PC-3 (cell line): ENCODE data around the gene BTBD16. TPM values are rescaled to one million over a fixed set of nuclear protein-coding genes. Genes with fewer than 3 reads are reported as not detected.

Experiments
- ATAC-seq: fragments of 200-7000 bp; cut with Tn5 transposase; 2 replicates; pipeline ENCODE4 v1.9.1; 2020; ENCODE audit warnings: mild to moderate bottlenecking, moderate library complexity
- BruUV-seq: library from RNA; stranded (reverse); fragments of 400-500 nt; replicated peaks from 2 replicates; lab custom pipeline; 2021; lab: Mats Ljungman, UMichigan
- CTCF ChIA-PET: fragments of 300-600 bp; sonication (Branson Sonifier 250); formaldehyde crosslinking; loops from one replicate; lab custom pipeline; 2022; ENCODE audit warnings: antibody characterized with exemption; lab: Charles Lee
- POLR2A ChIA-PET: fragments of 300-600 bp; sonication (Branson Sonifier 250); formaldehyde crosslinking; loops from one replicate; lab custom pipeline; 2022; ENCODE audit warnings: antibody characterized with exemption; ENCODE audit not compliant: unreplicated experiment; lab: Charles Lee
- DNase-seq: peaks from one replicate; pipeline ENCODE4 v3.0.0-alpha.2; 2015
- H2AFZ ChIP-seq: fragments of 300-600 bp; sonication (generic); 2 replicates; pipeline ENCODE4 v1.6.0; 2016; ENCODE audit warnings: antibody characterized with exemption, low read length
- H3F3A ChIP-seq: fragments of 300-600 bp; sonication (generic); one replicate; pipeline ENCODE4 v1.6.0; 2017; ENCODE audit warnings: antibody characterized with exemption, low read length, control low read depth, mild to moderate bottlenecking; ENCODE audit not compliant: unreplicated experiment
- H3K27ac ChIP-seq: fragments of 300-600 bp; sonication (generic); 2 replicates; pipeline ENCODE4 v1.5.1; 2016; ENCODE audit warnings: mild to moderate bottlenecking, low read length
- H3K27me3 ChIP-seq: fragments of 300-600 bp; sonication (generic); 2 replicates; pipeline ENCODE4 v1.6.1; 2016; ENCODE audit warnings: low read length, mixed read lengths
- H3K36me3 ChIP-seq: fragments of 300-600 bp; sonication (generic); 2 replicates; pipeline ENCODE4 v1.6.1; 2016; ENCODE audit warnings: low read depth, mixed run types, low read length, mixed read lengths
- H3K4me1 ChIP-seq: fragments of 300-600 bp; sonication (generic); 2 replicates; pipeline ENCODE4 v1.5.1; 2016; ENCODE audit warnings: low read length; ENCODE audit not compliant: insufficient read depth
- H3K4me2 ChIP-seq: fragments of 300-600 bp; sonication (generic); 2 replicates; pipeline ENCODE4 v1.6.0; 2016; ENCODE audit warnings: low read length
- H3K4me3 ChIP-seq: fragments of 300-600 bp; sonication (generic); 2 replicates; pipeline ENCODE4 v1.5.1; 2016; ENCODE audit warnings: mild to moderate bottlenecking, low read length, mixed read lengths
- H3K79me2 ChIP-seq: fragments of 300-600 bp; sonication (generic); 2 replicates; pipeline ENCODE4 v1.6.1; 2017; ENCODE audit warnings: low read length, mixed read lengths
- H3K9ac ChIP-seq: fragments of 300-600 bp; sonication (generic); 2 replicates; pipeline ENCODE4 v1.6.0; 2016; ENCODE audit warnings: mild to moderate bottlenecking, low read length
- H3K9me2 ChIP-seq: fragments of 300-600 bp; sonication (generic); replicated peaks from 2 replicates; pipeline ENCODE4 v1.6.1; 2016; ENCODE audit warnings: mixed run types, low read length, mixed read lengths
- H3K9me3 ChIP-seq: fragments of 300-600 bp; sonication (generic); 2 replicates; pipeline ENCODE4 v1.6.1; 2016; ENCODE audit warnings: low read length, mixed read lengths
- H4K20me1 ChIP-seq: fragments of 300-600 bp; sonication (generic); 2 replicates; pipeline ENCODE4 v1.6.1; 2016; ENCODE audit warnings: low read length, mixed read lengths
- EZH2 ChIP-seq: fragments of 300-600 bp; sonication (generic); IDR thresholded peaks from one replicate; pipeline ENCODE4 v1.6.1; 2017; ENCODE audit warnings: antibody characterized with exemption, mild to moderate bottlenecking, low read length; ENCODE audit not compliant: unreplicated experiment
- EZH2phosphoT487 ChIP-seq: fragments of 300-600 bp; sonication (generic); IDR thresholded peaks from 2 replicates; pipeline ENCODE4 v1.6.1; 2018; ENCODE audit warnings: mild to moderate bottlenecking, antibody characterized with exemption, low read length, borderline replicate concordance
- intact Hi-C: fragments of 100-400 bp; cut with micrococcal nuclease; formaldehyde crosslinking; loops from 2 replicates; pipeline ENCODE4 v1.9.0; 2023
- total RNA-seq: library from RNA; depleted of rRNA; stranded (reverse); fragments of >200 nt; gene quantifications from 2 replicates; pipeline ENCODE4 v1.2.3, GENCODE V29; 2014
- TF ChIP-seq, protein P1 (sequence below): fragments of 300-600 bp; sonication (generic); conservative IDR thresholded peaks from 2 replicates; pipeline ENCODE4 v1.5.1; 2017; ENCODE audit warnings: antibody characterized with exemption, low read depth, mild to moderate bottlenecking, low read length

Gene BTBD16
- total RNA-seq, 1 experiment from 2014 or later: not detected

DNA sequence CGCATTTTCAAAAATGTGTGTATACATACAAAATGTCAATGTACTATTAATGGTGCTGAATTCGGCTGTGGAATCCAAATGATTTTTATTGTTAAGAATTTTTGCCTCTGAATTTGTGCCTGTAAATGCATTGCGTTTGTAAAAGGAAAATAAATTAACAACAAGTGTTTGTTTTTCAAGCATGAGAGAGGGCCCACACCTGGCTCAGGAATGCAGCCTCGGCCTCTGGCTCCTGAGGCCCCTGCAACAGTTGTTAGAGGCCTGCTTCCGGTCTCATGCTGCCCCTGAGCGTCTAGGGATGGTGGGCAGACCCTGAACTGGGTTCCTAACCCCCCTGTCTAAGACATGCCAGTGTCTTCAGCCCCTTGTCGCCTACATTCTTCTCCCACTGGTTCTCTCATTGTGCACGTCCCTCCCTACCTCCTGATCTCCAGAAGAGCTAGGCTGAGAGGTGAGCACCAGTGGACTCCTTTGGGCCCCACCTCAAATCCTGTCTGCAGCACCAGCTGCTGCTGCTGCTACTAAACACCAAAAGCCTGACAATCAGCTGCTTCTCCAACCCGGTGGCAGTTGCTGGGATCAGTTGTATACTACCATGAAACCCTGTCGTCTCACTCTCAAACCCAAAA lies 1.9 kb upstream of the BTBD16 start:
- DNase-seq (no peak), ATAC-seq (no peak)
- Histone ChIP-seq H3K4me2 (no peak overlapping the region), H4K20me1 (no peaks in the 10 kb centered on the region), H3K27ac (no peak overlapping the region), H3K36me3 (no peaks in the 10 kb centered on the region), H3K9me3 (no peaks in the 10 kb centered on the region), H3K9me2 (no peaks in the 10 kb centered on the region), H2AFZ (no peak overlapping the region), H3K4me3 (no peak overlapping the region), H3K27me3 (no peaks in the 10 kb centered on the region), H3K4me1 (peaks cover 8% of the 10 kb centered on the region), H3K9ac (no peak overlapping the region), H3K79me2 (no peaks in the 10 kb centered on the region), H3F3A (no peaks in the 10 kb centered on the region)
- TF ChIP-seq EZH2phosphoT487 (no peak), EZH2 (no peak)
- TF ChIP-seq, protein P1, sequence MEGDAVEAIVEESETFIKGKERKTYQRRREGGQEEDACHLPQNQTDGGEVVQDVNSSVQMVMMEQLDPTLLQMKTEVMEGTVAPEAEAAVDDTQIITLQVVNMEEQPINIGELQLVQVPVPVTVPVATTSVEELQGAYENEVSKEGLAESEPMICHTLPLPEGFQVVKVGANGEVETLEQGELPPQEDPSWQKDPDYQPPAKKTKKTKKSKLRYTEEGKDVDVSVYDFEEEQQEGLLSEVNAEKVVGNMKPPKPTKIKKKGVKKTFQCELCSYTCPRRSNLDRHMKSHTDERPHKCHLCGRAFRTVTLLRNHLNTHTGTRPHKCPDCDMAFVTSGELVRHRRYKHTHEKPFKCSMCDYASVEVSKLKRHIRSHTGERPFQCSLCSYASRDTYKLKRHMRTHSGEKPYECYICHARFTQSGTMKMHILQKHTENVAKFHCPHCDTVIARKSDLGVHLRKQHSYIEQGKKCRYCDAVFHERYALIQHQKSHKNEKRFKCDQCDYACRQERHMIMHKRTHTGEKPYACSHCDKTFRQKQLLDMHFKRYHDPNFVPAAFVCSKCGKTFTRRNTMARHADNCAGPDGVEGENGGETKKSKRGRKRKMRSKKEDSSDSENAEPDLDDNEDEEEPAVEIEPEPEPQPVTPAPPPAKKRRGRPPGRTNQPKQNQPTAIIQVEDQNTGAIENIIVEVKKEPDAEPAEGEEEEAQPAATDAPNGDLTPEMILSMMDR: no peak
- CTCF ChIA-PET: interaction anchor here (0.5 kb wide), 1 partner anchor 11 kb away, joined by 3 read pairs; no protein-coding TSS in a partner anchor
- intact Hi-C loops: no loop called here
- no TSS peak for BruUV-seq
- POLR2A ChIA-PET: no interaction called here

DNA sequence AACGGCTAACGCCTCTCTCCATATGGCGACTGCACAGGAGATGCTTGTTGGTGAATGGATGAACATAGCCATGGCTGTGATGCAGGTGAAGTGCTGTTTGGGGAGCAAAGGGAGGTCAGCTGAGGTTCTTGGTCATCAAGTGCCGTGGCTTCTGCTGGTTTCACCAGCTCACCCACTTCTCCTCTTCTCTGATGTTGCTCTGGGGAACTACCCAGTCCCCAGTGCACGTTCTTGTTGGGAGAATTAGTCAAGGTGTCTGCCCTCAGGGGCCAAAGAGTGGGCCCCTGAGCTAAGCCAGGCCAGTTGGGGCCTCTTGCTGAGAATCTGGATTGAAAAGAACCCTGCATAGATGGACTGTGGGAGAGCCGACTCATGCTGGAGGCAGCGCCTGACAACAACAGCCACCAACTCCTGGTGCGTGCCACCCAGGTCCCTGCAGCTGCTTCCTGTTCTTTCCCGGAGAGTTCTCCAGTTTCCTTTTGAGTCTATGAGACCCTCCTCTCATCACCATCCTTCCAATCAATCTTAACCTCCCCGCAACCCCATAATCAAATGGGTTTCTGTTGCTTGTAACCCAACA lies 3.0 kb downstream of the BTBD16 start:
- ChIA-PET CTCF (no interaction called here), POLR2A (no interaction called here)
- Histone ChIP-seq H3K27me3 (no peaks in the 10 kb centered on the region), H3K27ac (no peak overlapping the region), H3K9me3 (no peaks in the 10 kb centered on the region), H3K79me2 (no peaks in the 10 kb centered on the region), H4K20me1 (no peaks in the 10 kb centered on the region), H3K4me3 (no peak overlapping the region), H2AFZ (no peak overlapping the region), H3F3A (no peaks in the 10 kb centered on the region), H3K36me3 (no peaks in the 10 kb centered on the region), H3K4me2 (no peak overlapping the region), H3K9me2 (no peaks in the 10 kb centered on the region), H3K4me1 (no peaks in the 10 kb centered on the region), H3K9ac (no peak overlapping the region)
- no peak for ATAC-seq
- intact Hi-C loops: no loop called here
- TF ChIP-seq EZH2phosphoT487 (no peak), EZH2 (no peak)
- TF ChIP-seq, protein P1: no peak
- DNase-seq: no peak
- no TSS peak for BruUV-seq

DNA sequence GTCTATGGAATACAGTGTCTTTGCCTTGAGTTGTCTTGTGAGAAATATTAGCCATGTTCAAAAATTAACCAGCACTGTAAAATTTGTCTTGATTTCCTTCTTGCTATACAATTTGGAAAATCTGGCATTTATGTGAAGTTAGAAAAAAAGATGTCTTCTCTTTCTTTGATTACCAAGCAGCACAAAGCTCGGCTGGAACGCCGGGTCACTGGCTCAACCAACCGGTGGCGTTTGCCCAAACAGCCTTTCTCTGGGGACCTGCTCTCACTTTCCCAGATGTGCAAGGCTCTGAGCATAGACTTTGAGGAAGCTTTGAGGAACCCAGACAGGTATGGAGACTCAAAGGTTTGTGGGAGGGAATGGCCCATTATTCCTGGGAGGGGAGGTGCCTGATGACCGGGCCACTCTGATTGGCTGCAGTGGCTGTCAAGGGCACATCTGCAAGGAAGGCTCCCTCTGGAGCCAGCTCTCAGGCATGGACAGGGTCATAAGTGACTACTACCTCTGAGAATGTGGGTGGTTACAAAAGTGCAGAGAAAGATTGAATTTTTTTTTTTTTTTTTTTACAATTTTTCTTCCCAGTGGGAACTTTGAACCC lies 5.6 kb downstream of the BTBD16 start:
- Histone ChIP-seq H3K9ac (no peak overlapping the region), H3K27me3 (no peaks in the 10 kb centered on the region), H3K4me1 (peaks cover 3% of the 10 kb centered on the region), H3K9me3 (no peaks in the 10 kb centered on the region), H3F3A (no peaks in the 10 kb centered on the region), H2AFZ (no peak overlapping the region), H4K20me1 (no peaks in the 10 kb centered on the region), H3K79me2 (no peaks in the 10 kb centered on the region), H3K9me2 (no peaks in the 10 kb centered on the region), H3K4me2 (no peak overlapping the region), H3K4me3 (no peak overlapping the region), H3K27ac (no peak overlapping the region), H3K36me3 (no peaks in the 10 kb centered on the region)
- ChIA-PET CTCF (no interaction called here), POLR2A (no interaction called here)
- no peak for TF ChIP-seq EZH2
- TF ChIP-seq, protein P1: no peak
- TF ChIP-seq EZH2phosphoT487: no peak
- no peak for ATAC-seq
- no TSS peak for BruUV-seq
- intact Hi-C loops: no loop called here
- DNase-seq: no peak
